Transverse colon (tissue), 3 donors: ENCODE data around the gene TBPL2.

Source experiments
- CTCF ChIP-seq, 5 experiments: fragments of 200-600 bp in 3 of 5; fragments of 450-650 bp in 2 of 5; sonication (generic) in 3 of 5; IDR thresholded peaks; 1 replicate in 2 of 5; 2 replicates in 3 of 5; pipeline ENCODE4 v1.5.1; 2016 to 2017; ENCODE audit warnings: antibody characterized with exemption in 5 of 5, inconsistent platforms in 3 of 5, mild to moderate bottlenecking in 2 of 5, moderate library complexity in 1 of 5
- POLR2A ChIP-seq: fragments of 450-650 bp; IDR thresholded peaks from one replicate; pipeline ENCODE4 v1.6.1; 2016; ENCODE audit warnings: antibody characterized with exemption, mild to moderate bottlenecking, moderate library complexity

- TF ChIP-seq POLR2A (no peak), CTCF (IDR thresholded peaks at IDR 0.05) (no peak)
These were observed 41.2 kb downstream of the TBPL2 start for GRCh38 chr14:55399183-55399582.
